Kidney (tissue), 14 donors: ENCODE measurements around the gene RRP12. TPM values are rescaled to one million over a fixed set of nuclear protein-coding genes. Genes with fewer than 3 reads are reported as not detected.

Source experiments
- DNase-seq, 5 donors: peaks; one replicate each; pipeline ENCODE4 v3.0.0-alpha.2; 2013 to 2020
- FAIRE-seq: peaks from 2 replicates; lab custom pipeline; 2012; peaks lifted over from hg19 to GRCh38; lab: Jason Lieb, UNC
- H3K27ac ChIP-seq, 2 donors: one replicate each; pipeline ENCODE4 v1.7.0; 2013; ENCODE audit warnings: low read depth in 2 of 2, low read length in 2 of 2, inconsistent platforms in 1 of 2
- H3K27me3 ChIP-seq: one replicate; pipeline ENCODE4 v1.7.1; 2013; ENCODE audit warnings: low read length, inconsistent platforms; ENCODE audit not compliant: control insufficient read depth, insufficient read depth
- H3K36me3 ChIP-seq, 3 donors: one replicate each; pipeline versions ENCODE4 v1.7.0 to v1.7.1; 2013; ENCODE audit warnings: low read length in 3 of 3, control low read depth in 1 of 3, inconsistent platforms in 1 of 3; ENCODE audit not compliant: insufficient read depth in 3 of 3, control insufficient read depth in 2 of 3
- H3K4me1 ChIP-seq, 3 donors: one replicate each; pipeline versions ENCODE4 v1.7.0 to v1.7.1; 2013; ENCODE audit warnings: low read length in 3 of 3, inconsistent platforms in 1 of 3, low read depth in 1 of 3; ENCODE audit not compliant: control insufficient read depth in 2 of 3, insufficient read depth in 2 of 3
- H3K4me3 ChIP-seq, 3 donors: one replicate each; pipeline versions ENCODE4 v1.7.0 to v1.8.1; 2013; ENCODE audit warnings: low read length in 3 of 3, control low read depth in 1 of 3, inconsistent platforms in 1 of 3
- H3K9ac ChIP-seq, 3 donors: one replicate each; pipeline versions ENCODE4 v1.7.0 to v1.7.1; 2013; ENCODE audit warnings: low read length in 3 of 3, control low read depth in 1 of 3, inconsistent platforms in 1 of 3
- H3K9me3 ChIP-seq, 3 donors: one replicate each; pipeline versions ENCODE4 v1.7.0 to v1.7.1; 2013; ENCODE audit warnings: low read length in 3 of 3, control low read depth in 1 of 3, inconsistent platforms in 1 of 3; ENCODE audit not compliant: control insufficient read depth in 2 of 3, insufficient read depth in 1 of 3
- CTCF ChIP-seq: IDR thresholded peaks from 3 replicates; pipeline ENCODE4 v1.5.1; 2012; ENCODE audit warnings: mild to moderate bottlenecking, moderate library complexity, borderline replicate concordance; ENCODE audit not compliant: insufficient read depth; ENCODE audit errors: extremely low read depth
- intact Hi-C: fragments of 100-400 bp; cut with DNase I; formaldehyde crosslinking; loops from one replicate; pipeline ENCODE4 v1.11.1; 2022
- polyA plus RNA-seq: library from polyadenylated mRNA; stranded (reverse); fragments of 350-450 nt; fragmentation: Illumina TruSeq; extraction: RNeasy Lipid Tissue Mini Kit (QIAGEN cat#74804); gene quantifications from one replicate; pipeline ENCODE4 v1.2.3, GENCODE V29; 2014; ENCODE audit warnings: low read depth, low replicate concordance; ENCODE audit not compliant: insufficient read depth
- total RNA-seq: library from RNA; stranded (reverse); fragmentation: NEBNext Ultra II Directional; extraction: Animal tissue kit (Norgen Biotek cat#: 25700); gene quantifications from one replicate; pipeline ENCODE4 v1.2.1, GENCODE V29; 2021
- donor health status: control.
- donor health status: control.
- donor health status: control.
- donor health status: control.
- donor health status: control.
- donor health status: DM: yes; HTN: yes; CAD: no.
- donor health status: Normal renal cell carcinoma (clear cell type).

Gene RRP12
- total and polyA plus RNA-seq, 2 donors from 2014 or later = 9.7 to 30.0 TPM

- intact Hi-C loops = no loop called here
Measured at GRCh38 chr10:97358781-97359180, 42.4 kb downstream of the RRP12 start.

GRCh38 chr10:97358349-97358748, 42.8 kb downstream of the RRP12 start:
- Histone ChIP-seq H3K27ac (no peak overlapping the region), H3K4me1 (peaks cover 0 to 3% (median 2%) of the 10 kb centered on the region in 3 donors), H3K9me3 (no peaks in the 10 kb centered on the region), H3K36me3 (peaks cover 0 to 5% (median 0%) of the 10 kb centered on the region in 3 donors), H3K9ac (no peak overlapping the region), H3K4me3 (no peak overlapping the region), H3K27me3 (no peaks in the 10 kb centered on the region)
- no peak for TF ChIP-seq CTCF
- DNase-seq (no peak), FAIRE-seq (no peak)
- intact Hi-C loops = no loop called here

More at GRCh38 chr10:97358781-97359180, 42.4 kb downstream of the RRP12 start:
- no peak overlapping the region for H3K9ac ChIP-seq
- no peaks in the 10 kb centered on the region for H3K9me3 ChIP-seq
- no peak overlapping the region for H3K27ac ChIP-seq
- no peak for FAIRE-seq
- no peak overlapping the region for H3K4me3 ChIP-seq
- no peak for DNase-seq
- no peaks in the 10 kb centered on the region for H3K27me3 ChIP-seq
- H3K36me3 ChIP-seq = peaks cover 0 to 5% (median 0%) of the 10 kb centered on the region in 3 donors
- H3K4me1 ChIP-seq = peaks cover 0 to 3% (median 2%) of the 10 kb centered on the region in 3 donors
- TF ChIP-seq CTCF = no peak

- intact Hi-C loops = no loop called here
Measured at GRCh38 chr10:97356918-97357317, 44.2 kb downstream of the RRP12 start.

More at GRCh38 chr10:97356918-97357317, 44.2 kb downstream of the RRP12 start:
- no peaks in the 10 kb centered on the region for H3K27me3 ChIP-seq
- H3K27ac ChIP-seq = no peak overlapping the region
- peaks cover 0 to 3% (median 2%) of the 10 kb centered on the region in 3 donors for H3K4me1 ChIP-seq
- FAIRE-seq (no peak), DNase-seq (no peak)
- H3K4me3 ChIP-seq = no peak overlapping the region
- TF ChIP-seq CTCF = no peak
- peaks cover 0 to 5% (median 0%) of the 10 kb centered on the region in 3 donors for H3K36me3 ChIP-seq
- H3K9ac ChIP-seq = no peak overlapping the region
- H3K9me3 ChIP-seq = no peaks in the 10 kb centered on the region
